NCI-H2227 (cell line): ENCODE measurements around the gene ECE1.

Experiments used
- DNase-seq: peaks from one replicate; lab custom pipeline; 2025; ENCODE audit not compliant: unreplicated experiment; lab: John Stamatoyannopoulos, UW

The ECE1 gene

GRCh38 chr1:21269461-21270085 lies 20.7 kb downstream of the ECE1 start:
- DNase-seq: no peak

GRCh38 chr1:21268281-21269239 lies 21.7 kb downstream of the ECE1 start:
- no peak for DNase-seq

GRCh38 chr1:21267191-21268077 lies 22.8 kb downstream of the ECE1 start:
- no peak for DNase-seq

GRCh38 chr1:21266119-21266774 lies 24.0 kb downstream of the ECE1 start:
- no peak for DNase-seq

GRCh38 chr1:21265644-21266043 lies 24.6 kb downstream of the ECE1 start:
- DNase-seq: no peak

- DNase-seq: no peak
Measured at GRCh38 chr1:21264898-21265297, 25.4 kb downstream of the ECE1 start.

- no peak for DNase-seq
Measured at GRCh38 chr1:21263653-21264225, 26.5 kb downstream of the ECE1 start.

- no peak for DNase-seq
Measured at GRCh38 chr1:21263052-21263429, 27.2 kb downstream of the ECE1 start.

- peak; percentile 65 for DNase-seq
Measured at GRCh38 chr1:21262293-21263051, 27.8 kb downstream of the ECE1 start.

GRCh38 chr1:21261551-21262292 lies 28.5 kb downstream of the ECE1 start:
- no peak for DNase-seq

GRCh38 chr1:21260405-21261125 lies 29.7 kb downstream of the ECE1 start:
- no peak for DNase-seq

- no peak for DNase-seq
Measured at GRCh38 chr1:21259316-21260076, 30.8 kb downstream of the ECE1 start.

- no peak for DNase-seq
Measured at GRCh38 chr1:21258331-21259134, 31.7 kb downstream of the ECE1 start.

GRCh38 chr1:21257431-21258135 lies 32.7 kb downstream of the ECE1 start:
- DNase-seq: no peak

GRCh38 chr1:21256776-21257175 lies 33.5 kb downstream of the ECE1 start:
- no peak for DNase-seq

GRCh38 chr1:21255943-21256320 lies 34.3 kb downstream of the ECE1 start:
- DNase-seq: no peak
